Neural progenitor cell (in vitro differentiated cells): ENCODE measurements around the gene MGAM2. TPM values are rescaled to one million over a fixed set of nuclear protein-coding genes. Genes with fewer than 3 reads are reported as not detected.

ENCODE experiments used
- DNase-seq: peaks from one replicate; pipeline ENCODE4 v3.0.0-alpha.2; 2016; ENCODE audit warnings: low spot score
- H2AFZ ChIP-seq: fragments of 200-600 bp; sonication (generic); replicated peaks from 2 replicates; pipeline ENCODE4 v1.6.1; 2016; ENCODE audit warnings: antibody characterized with exemption
- H3F3A ChIP-seq: fragments of 200-600 bp; sonication (generic); 2 replicates; pipeline ENCODE4 v1.6.1; 2016; ENCODE audit warnings: antibody characterized with exemption, low read depth
- H3K27ac ChIP-seq: fragments of 200-600 bp; sonication (generic); 2 replicates; pipeline ENCODE4 v1.5.1; 2016; ENCODE audit warnings: mild to moderate bottlenecking
- H3K27me3 ChIP-seq: fragments of 200-600 bp; sonication (generic); 2 replicates; pipeline ENCODE4 v1.6.1; 2016; ENCODE audit warnings: mild to moderate bottlenecking, moderate library complexity
- H3K36me3 ChIP-seq: fragments of 200-600 bp; sonication (generic); 2 replicates; pipeline ENCODE4 v1.5.1; 2016
- H3K4me1 ChIP-seq: fragments of 200-600 bp; sonication (generic); 2 replicates; pipeline ENCODE4 v1.6.1; 2016; ENCODE audit warnings: mixed run types
- H3K4me2 ChIP-seq: fragments of 200-600 bp; sonication (generic); 2 replicates; pipeline ENCODE4 v1.6.1; 2016
- H3K4me3 ChIP-seq: fragments of 200-600 bp; sonication (generic); 2 replicates; pipeline ENCODE4 v1.5.1; 2016
- H3K79me2 ChIP-seq: fragments of 200-600 bp; sonication (generic); 2 replicates; pipeline ENCODE4 v1.6.1; 2016; ENCODE audit warnings: low read depth
- H3K9ac ChIP-seq: fragments of 200-600 bp; sonication (generic); 2 replicates; pipeline ENCODE4 v1.6.1; 2016
- H3K9me3 ChIP-seq: fragments of 200-600 bp; sonication (generic); 2 replicates; pipeline ENCODE4 v1.5.1; 2016; ENCODE audit warnings: low read depth
- H4K20me1 ChIP-seq: fragments of 200-600 bp; sonication (generic); 2 replicates; pipeline ENCODE4 v1.6.1; 2016; ENCODE audit warnings: low read depth
- H3K27ac Mint-ChIP-seq: 3 replicates; pipeline ENCODE4 v1.8.0; 2021; ENCODE audit warnings: mixed read lengths
- H3K27me3 Mint-ChIP-seq: 2 replicates; pipeline ENCODE4 v1.8.0; 2022; ENCODE audit warnings: low read depth, mild to moderate bottlenecking, inconsistent platforms, moderate library complexity, mixed read lengths; ENCODE audit not compliant: insufficient read depth
- H3K36me3 Mint-ChIP-seq: 3 replicates; pipeline ENCODE4 v1.8.0; 2021; ENCODE audit warnings: mixed read lengths
- H3K4me1 Mint-ChIP-seq: 3 replicates; pipeline ENCODE4 v1.8.0; 2021; ENCODE audit warnings: mixed read lengths
- H3K4me3 Mint-ChIP-seq: 3 replicates; pipeline ENCODE4 v1.8.0; 2021; ENCODE audit warnings: mild to moderate bottlenecking, moderate library complexity, mixed read lengths
- H3K9me3 Mint-ChIP-seq: 3 replicates; pipeline ENCODE4 v1.8.0; 2020; ENCODE audit warnings: mixed read lengths
- CTCF ChIP-seq: fragments of 200-600 bp; sonication (generic); IDR thresholded peaks from 2 replicates; pipeline ENCODE4 v1.5.1; 2017; ENCODE audit warnings: antibody characterized with exemption, mild to moderate bottlenecking
- EZH2 ChIP-seq: fragments of 200-600 bp; sonication (generic); IDR thresholded peaks from 2 replicates; pipeline ENCODE4 v1.6.1; 2017; ENCODE audit warnings: antibody characterized with exemption, mild to moderate bottlenecking, moderate library complexity
- EZH2phosphoT487 ChIP-seq: fragments of 200-600 bp; sonication (generic); IDR thresholded peaks from 2 replicates; pipeline ENCODE4 v1.6.1; 2017; ENCODE audit warnings: antibody characterized with exemption
- total RNA-seq: library from RNA; depleted of rRNA; stranded (reverse); fragments of >200 nt; gene quantifications from 2 replicates; pipeline ENCODE4 v1.2.3, GENCODE V29; 2015; ENCODE audit warnings: low replicate concordance

The MGAM2 gene
- total RNA-seq, 1 donor from 2014 or later: 0.04 TPM

GRCh38 chr7:142188846-142189245 lies 77.3 kb downstream of the MGAM2 start:
- no peak overlapping the region for H3K27ac Mint-ChIP-seq
- H3K4me3 Mint-ChIP-seq: no peak overlapping the region

GRCh38 chr7:142194201-142194600 lies 82.7 kb downstream of the MGAM2 start:
- no peaks in the 10 kb centered on the region for H4K20me1 ChIP-seq
- H3K4me2 ChIP-seq: no peak overlapping the region
- no peaks in the 10 kb centered on the region for H3K9me3 Mint-ChIP-seq
- no peaks in the 10 kb centered on the region for H3F3A ChIP-seq
- no peaks in the 10 kb centered on the region for H3K27me3 Mint-ChIP-seq
- no peak for DNase-seq
- no peaks in the 10 kb centered on the region for H3K9me3 ChIP-seq
- H3K4me1 ChIP-seq: no peaks in the 10 kb centered on the region
- H3K27ac Mint-ChIP-seq: no peak overlapping the region
- no peaks in the 10 kb centered on the region for H3K79me2 ChIP-seq
- no peak overlapping the region for H3K9ac ChIP-seq
- no peaks in the 10 kb centered on the region for H3K27me3 ChIP-seq
- no peak overlapping the region for H3K4me3 Mint-ChIP-seq
- no peaks in the 10 kb centered on the region for H3K36me3 ChIP-seq
- H2AFZ ChIP-seq: no peak overlapping the region
- H3K27ac ChIP-seq: no peak overlapping the region
- no peaks in the 10 kb centered on the region for H3K36me3 Mint-ChIP-seq
- TF ChIP-seq EZH2 (no peak), CTCF (no peak), EZH2phosphoT487 (no peak)
- no peaks in the 10 kb centered on the region for H3K4me1 Mint-ChIP-seq
- no peak overlapping the region for H3K4me3 ChIP-seq

More at GRCh38 chr7:142188846-142189245, 77.3 kb downstream of the MGAM2 start:
- no peak overlapping the region for H2AFZ ChIP-seq
- Mint-ChIP-seq H3K9me3 (no peaks in the 10 kb centered on the region), H3K36me3 (no peaks in the 10 kb centered on the region), H3K4me1 (no peaks in the 10 kb centered on the region), H3K27me3 (no peaks in the 10 kb centered on the region)
- H3K27ac ChIP-seq: no peak overlapping the region
- no peak overlapping the region for H3K9ac ChIP-seq
- H3K4me2 ChIP-seq: no peak overlapping the region
- no peak for DNase-seq
- H3K4me1 ChIP-seq: no peaks in the 10 kb centered on the region
- H4K20me1 ChIP-seq: no peaks in the 10 kb centered on the region
- H3K36me3 ChIP-seq: no peaks in the 10 kb centered on the region
- no peaks in the 10 kb centered on the region for H3K27me3 ChIP-seq
- TF ChIP-seq EZH2phosphoT487: no peak
- peak; percentile 52 for TF ChIP-seq CTCF
- no peaks in the 10 kb centered on the region for H3F3A ChIP-seq
- no peak overlapping the region for H3K4me3 ChIP-seq
- no peaks in the 10 kb centered on the region for H3K9me3 ChIP-seq
- H3K79me2 ChIP-seq: no peaks in the 10 kb centered on the region

DNA sequence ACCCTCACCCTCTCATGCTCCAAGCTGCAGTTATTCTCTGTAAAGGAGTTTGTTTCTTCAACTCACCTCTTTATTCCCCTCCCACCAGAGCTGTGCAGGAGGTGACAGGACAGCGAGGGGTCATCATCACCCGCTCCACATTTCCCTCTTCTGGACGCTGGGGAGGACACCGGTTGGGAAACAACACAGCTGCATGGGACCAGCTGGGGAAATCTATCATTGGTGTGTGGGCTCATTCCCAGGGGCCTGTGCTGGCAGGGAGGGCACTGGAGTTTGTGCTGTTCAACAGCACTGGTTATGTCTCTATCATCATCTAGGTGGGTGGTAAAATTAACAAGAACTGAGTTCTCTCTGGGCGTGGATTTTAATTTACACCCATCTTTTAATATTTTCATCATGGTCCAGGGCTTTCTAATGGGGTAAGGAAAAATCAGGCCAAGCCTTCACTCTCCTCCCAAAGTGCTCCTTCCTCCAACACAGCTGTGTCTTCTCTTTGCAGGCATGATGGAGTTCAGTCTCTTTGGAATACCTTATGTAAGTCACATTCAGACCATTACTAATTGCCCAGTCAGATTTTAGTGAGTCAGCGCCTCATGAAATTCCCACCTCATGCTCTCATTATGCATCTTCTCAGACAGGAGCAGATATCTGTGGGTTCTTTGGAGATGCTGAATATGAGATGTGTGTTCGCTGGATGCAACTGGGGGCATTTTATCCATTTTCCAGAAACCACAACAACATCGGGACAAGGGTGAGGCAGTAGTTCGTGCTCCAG lies 84.7 kb downstream of the MGAM2 start:
- H3K9ac ChIP-seq: no peak overlapping the region
- no peaks in the 10 kb centered on the region for H3K9me3 ChIP-seq
- no peak overlapping the region for H3K27ac Mint-ChIP-seq
- DNase-seq: no peak
- no peaks in the 10 kb centered on the region for H3F3A ChIP-seq
- H3K27me3 Mint-ChIP-seq: no peaks in the 10 kb centered on the region
- H3K4me2 ChIP-seq: no peak overlapping the region
- no peak overlapping the region for H3K27ac ChIP-seq
- no peaks in the 10 kb centered on the region for H3K27me3 ChIP-seq
- TF ChIP-seq EZH2phosphoT487: no peak
- no peaks in the 10 kb centered on the region for H3K36me3 ChIP-seq
- no peak overlapping the region for H3K4me3 ChIP-seq
- no peak overlapping the region for H3K4me3 Mint-ChIP-seq
- no peak overlapping the region for H2AFZ ChIP-seq
- H3K4me1 Mint-ChIP-seq: no peaks in the 10 kb centered on the region
- H3K36me3 Mint-ChIP-seq: no peaks in the 10 kb centered on the region
- H3K9me3 Mint-ChIP-seq: no peaks in the 10 kb centered on the region
- no peaks in the 10 kb centered on the region for H3K79me2 ChIP-seq
- H4K20me1 ChIP-seq: no peaks in the 10 kb centered on the region
- no peaks in the 10 kb centered on the region for H3K4me1 ChIP-seq

DNA sequence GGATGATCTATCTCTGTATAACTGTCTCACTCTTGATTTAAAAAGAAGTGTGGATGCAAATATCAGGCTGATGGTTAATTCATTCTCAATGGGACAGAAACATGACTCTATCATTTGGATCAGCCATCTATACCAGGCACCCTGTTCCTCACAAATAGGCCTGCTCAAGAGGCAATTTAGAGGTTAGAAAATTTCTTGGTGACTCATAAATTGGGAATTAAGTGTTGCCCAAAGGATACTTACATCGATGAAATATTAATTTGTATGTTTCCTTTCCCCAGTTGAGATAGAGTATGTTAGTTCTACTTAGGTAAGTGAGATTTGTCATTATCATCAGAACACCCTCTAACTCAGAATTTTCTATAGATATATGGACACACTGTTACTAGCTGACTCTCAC lies 88.7 kb downstream of the MGAM2 start:
- Histone ChIP-seq H3F3A (no peaks in the 10 kb centered on the region), H3K4me2 (no peak overlapping the region), H3K27ac (no peak overlapping the region), H3K79me2 (no peaks in the 10 kb centered on the region), H3K4me1 (no peaks in the 10 kb centered on the region), H2AFZ (no peak overlapping the region), H3K9ac (no peak overlapping the region), H4K20me1 (no peaks in the 10 kb centered on the region), H3K9me3 (no peaks in the 10 kb centered on the region), H3K36me3 (no peaks in the 10 kb centered on the region), H3K4me3 (no peak overlapping the region), H3K27me3 (no peaks in the 10 kb centered on the region)
- Mint-ChIP-seq H3K4me3 (no peak overlapping the region), H3K27ac (no peak overlapping the region), H3K9me3 (no peaks in the 10 kb centered on the region), H3K27me3 (no peaks in the 10 kb centered on the region), H3K36me3 (no peaks in the 10 kb centered on the region), H3K4me1 (no peaks in the 10 kb centered on the region)
- TF ChIP-seq CTCF: no peak
- TF ChIP-seq EZH2phosphoT487: no peak
- no peak for TF ChIP-seq EZH2
- DNase-seq: no peak
